Keratinocyte (primary cell): ENCODE results near the gene HIVEP2.

Experiments
- CTCF ChIP-seq, 3 experiments: IDR thresholded peaks in 1 of 3; conservative IDR thresholded peaks in 1 of 3; optimal IDR thresholded peaks in 1 of 3; 2 replicates in 2 of 3; 3 replicates in 1 of 3; pipeline versions ENCODE3 to v1.5.1; 2011; ENCODE audit warnings: low read length in 3 of 3, mild to moderate bottlenecking in 3 of 3, moderate library complexity in 2 of 3, control low read depth in 1 of 3, inconsistent platforms in 1 of 3; ENCODE audit not compliant: insufficient read depth in 2 of 3; ENCODE audit errors: extremely low read depth in 1 of 3
- EZH2 ChIP-seq: IDR thresholded peaks from one replicate; pipeline ENCODE4 v1.6.1; 2012; ENCODE audit warnings: inconsistent platforms, mild to moderate bottlenecking, low read length, moderate library complexity

DNA sequence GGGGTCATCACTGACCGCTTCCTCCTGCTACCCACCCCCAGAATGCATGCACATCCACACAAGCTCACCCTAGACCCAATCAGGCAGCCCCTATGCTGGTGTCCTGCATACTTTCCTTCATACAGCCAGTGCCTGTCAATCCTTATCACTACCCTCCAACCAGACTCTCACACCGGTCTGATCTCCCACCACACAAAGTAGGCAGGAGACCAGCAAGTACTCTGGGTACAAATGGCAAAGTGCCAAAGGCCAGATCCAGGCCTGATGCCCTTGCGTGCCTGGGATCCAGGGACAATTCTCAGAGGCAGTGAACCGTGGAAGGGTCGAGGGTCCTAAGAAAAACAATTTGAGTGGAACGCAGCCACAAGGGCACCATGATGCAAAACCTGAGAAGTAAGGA lies 114.2 kb downstream of the HIVEP2 start:
- no peak for TF ChIP-seq CTCF (optimal IDR thresholded peaks at IDR 0.05 in 1 of 3, IDR thresholded peaks at IDR 0.05 in 1 of 3, conservative IDR thresholded peaks at IDR 0.05 in 1 of 3; ENCODE audit: extremely low read depth in 1 of 3, insufficient read depth in 2 of 3, low read length in 3 of 3)
- no peak for TF ChIP-seq EZH2
